HG03135 (cell line): Measurements from ENCODE around the gene POU2F3.

Experiments used
- ATAC-seq: cut with Tn5 transposase; IDR thresholded peaks from one replicate; pipeline ENCODE4 v1.9.1; 2021; ENCODE audit warnings: mild to moderate bottlenecking, moderate library complexity; ENCODE audit not compliant: unreplicated experiment

The POU2F3 gene

DNA sequence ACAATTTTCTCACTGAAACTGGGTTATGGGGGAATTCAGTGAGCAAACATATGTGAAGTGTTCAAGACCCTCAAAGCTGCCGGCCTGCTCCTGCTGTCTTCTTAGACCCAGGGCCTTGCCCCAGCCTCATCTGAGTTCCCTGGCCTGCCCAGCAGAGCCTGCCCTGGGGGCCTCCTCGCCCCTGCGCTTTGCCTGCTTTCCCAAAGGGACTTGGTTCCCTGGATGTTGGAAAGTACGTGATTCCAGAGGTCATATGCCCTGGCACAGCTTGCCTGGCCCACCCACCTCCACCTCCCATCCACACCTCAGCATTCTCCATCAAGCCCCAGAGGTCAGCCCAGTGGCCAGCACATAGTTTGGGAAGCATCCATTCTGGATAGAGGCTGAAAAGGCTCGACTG is 13.7 kb upstream of the POU2F3 start:
- no peak for ATAC-seq

GRCh38 chr11:120226714-120227113 is 13.2 kb upstream of the POU2F3 start:
- no peak for ATAC-seq

DNA sequence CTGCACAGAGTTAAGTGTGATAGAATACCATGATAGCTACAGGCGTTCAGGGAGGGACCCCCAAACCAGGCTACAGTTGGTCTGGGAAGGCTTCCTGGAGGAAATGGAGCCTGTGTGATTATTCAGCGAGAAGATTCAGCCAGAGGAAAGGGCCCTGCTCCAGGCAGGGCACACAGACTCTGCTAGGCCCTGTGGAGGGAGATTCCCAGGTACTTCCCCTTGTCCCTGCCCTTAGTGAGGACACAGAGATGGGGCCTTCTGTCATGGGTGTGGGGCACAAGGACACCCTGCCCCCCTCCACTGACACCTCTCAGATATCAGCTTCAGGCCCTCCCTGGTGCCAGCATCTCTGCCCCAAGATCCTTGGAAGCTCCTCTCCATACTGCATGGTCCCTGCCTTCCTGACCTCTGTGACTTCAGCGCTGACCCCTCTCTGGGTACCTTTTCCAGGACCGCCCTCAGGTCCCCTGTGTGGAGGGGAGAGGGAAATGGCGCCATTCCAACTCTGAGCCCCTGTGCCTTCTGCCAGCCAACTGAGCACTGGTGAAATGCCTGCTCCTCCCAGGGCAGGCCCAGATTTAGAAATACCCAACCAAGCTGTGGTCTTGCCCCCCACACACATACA is 12.6 kb upstream of the POU2F3 start:
- ATAC-seq: no peak

DNA sequence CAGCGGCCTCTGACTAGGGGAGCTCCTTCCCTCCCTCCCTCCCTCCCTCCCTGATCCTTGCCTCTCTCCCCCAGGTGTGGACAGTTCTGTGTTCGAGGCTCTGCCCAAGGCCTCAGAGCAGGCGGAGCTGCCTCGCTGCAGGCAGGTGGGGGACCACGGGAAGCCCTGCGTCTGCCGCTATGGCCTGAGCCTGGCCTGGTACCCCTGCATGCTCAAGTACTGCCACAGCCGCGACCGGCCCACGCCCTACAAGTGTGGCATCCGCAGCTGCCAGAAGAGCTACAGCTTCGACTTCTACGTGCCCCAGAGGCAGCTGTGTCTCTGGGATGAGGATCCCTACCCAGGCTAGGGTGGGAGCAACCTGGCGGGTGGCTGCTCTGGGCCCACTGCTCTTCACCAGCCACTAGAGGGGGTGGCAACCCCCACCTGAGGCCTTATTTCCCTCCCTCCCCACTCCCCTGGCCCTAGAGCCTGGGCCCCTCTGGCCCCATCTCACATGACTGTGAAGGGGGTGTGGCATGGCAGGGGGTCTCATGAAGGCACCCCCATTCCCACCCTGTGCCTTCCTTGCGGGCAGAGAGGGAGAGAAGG is 11.1 kb upstream of the POU2F3 start:
- ATAC-seq: no peak

DNA sequence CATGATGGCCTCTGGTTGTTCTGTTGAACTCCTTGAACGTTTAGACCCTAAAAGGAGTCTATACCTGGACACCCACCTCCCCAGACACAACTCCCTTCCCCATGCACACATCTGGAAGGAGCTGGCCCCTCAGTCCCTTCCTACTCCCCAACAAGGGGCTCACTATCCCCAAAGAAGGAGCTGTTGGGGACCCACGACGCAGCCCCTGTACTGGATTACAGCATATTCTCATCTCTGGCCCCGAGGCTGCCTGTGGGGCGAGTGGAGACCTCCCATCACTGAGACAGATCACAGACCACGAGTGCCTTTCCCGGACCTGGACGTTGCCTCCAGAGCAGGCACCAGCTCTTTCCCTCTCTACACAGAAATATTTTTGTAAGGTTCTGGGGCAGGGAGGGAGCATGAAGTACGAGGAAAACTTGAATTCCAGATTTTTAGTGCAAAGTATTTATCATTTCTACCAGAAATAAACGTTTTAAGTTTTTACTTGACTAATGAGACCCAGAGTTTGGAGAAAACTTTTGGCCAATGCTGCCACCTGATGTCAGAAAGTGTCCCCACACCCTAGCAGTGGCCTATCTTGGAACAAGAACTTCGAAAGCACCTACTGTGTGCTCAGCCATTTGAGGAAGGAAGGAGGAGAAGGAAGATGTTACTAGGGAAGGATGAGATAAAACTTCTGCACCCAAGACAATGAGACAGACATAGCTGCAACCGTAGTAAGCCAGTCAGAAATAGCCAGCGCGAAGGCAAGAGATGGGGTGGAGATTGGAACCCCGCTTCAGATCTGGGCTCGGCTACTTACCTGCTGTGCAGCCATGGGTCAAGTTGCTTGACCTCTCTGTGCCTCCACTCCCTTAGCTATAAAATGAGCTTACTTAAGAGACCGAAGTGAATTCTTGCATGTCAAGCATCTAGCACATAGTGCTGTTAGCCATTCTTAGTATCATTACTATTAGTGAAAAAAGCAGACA is 10.2 kb upstream of the POU2F3 start:
- ATAC-seq: no peak

- no peak for ATAC-seq
Measured at GRCh38 chr11:120230433-120231071, 9.4 kb upstream of the POU2F3 start.

GRCh38 chr11:120231963-120232362 is 8.0 kb upstream of the POU2F3 start:
- ATAC-seq: no peak

GRCh38 chr11:120233207-120233803 is 6.6 kb upstream of the POU2F3 start:
- no peak for ATAC-seq

- no peak for ATAC-seq
Measured at GRCh38 chr11:120235024-120235628, 4.8 kb upstream of the POU2F3 start.

DNA sequence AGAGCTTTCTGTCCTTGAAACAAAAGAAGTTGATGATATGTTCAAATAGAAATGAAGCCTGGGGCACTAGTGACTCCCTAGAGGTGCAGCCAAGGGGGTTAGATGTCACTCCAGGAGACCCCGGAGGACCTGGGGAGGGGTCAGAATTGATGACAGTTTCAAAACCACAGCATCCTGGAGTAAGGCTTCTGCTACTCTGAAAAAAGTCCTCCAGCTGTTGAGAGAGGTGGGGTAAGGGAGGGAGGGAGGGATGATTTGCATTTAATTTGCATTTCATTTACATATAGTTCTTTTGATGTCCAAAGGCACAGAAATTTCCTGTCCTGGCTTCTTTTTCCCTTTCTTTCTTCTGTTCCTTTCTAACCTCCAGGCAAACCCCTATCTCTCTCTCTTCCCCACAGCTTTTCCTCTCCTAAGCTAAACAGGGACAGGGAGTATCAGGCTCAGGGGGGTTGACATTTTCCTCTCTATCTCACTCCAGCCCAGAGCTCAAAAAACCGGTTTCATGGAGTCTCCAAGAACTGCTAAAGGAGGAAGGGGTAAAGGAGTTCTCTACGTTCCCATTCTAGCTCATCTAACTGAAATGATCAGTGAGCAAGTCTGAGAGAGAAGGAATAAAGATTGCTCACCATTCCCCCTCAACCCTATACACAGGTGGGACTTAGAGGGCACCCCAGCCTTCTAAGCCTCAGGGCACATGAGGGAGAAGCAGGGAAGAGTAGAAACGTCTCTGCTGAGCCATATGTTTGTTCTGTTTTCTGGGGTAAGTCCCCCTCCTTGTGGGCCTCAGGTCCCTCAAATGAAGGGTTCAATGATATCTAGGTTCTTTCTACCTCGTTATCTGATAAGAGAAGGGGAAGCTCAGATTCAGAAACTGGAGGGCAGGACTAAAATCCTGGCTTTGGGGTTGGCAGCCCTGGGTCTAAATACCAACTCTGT is 3.5 kb upstream of the POU2F3 start:
- ATAC-seq: no peak

GRCh38 chr11:120238968-120239620 is 846 bp upstream of the POU2F3 start:
- ATAC-seq: no peak

DNA sequence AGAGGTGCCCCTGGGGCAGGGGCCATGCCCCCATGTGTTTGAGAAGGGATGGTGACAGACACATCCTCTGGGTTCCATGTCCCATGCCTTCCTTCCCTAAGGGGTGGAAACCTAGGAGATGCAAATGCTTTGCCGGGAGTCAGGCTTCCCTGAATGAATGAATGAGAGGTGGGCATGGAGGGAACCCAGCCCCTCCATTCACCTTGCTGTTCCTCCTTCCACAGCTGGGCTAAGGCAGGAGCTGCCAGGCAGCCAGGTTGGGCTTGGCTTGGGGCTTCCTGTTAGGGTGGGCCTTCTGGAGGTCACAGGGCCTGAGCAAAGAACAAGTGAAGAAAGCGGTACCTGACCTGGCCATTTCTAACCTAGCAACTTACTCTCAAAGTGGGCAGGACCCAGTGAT is 926 bp downstream of the POU2F3 start:
- no peak for ATAC-seq

GRCh38 chr11:120241277-120241676 is 1.3 kb downstream of the POU2F3 start:
- no peak for ATAC-seq

GRCh38 chr11:120243221-120243620 is 3.3 kb downstream of the POU2F3 start:
- ATAC-seq: no peak

- ATAC-seq: no peak
Measured at GRCh38 chr11:120244476-120245365, 4.8 kb downstream of the POU2F3 start.

DNA sequence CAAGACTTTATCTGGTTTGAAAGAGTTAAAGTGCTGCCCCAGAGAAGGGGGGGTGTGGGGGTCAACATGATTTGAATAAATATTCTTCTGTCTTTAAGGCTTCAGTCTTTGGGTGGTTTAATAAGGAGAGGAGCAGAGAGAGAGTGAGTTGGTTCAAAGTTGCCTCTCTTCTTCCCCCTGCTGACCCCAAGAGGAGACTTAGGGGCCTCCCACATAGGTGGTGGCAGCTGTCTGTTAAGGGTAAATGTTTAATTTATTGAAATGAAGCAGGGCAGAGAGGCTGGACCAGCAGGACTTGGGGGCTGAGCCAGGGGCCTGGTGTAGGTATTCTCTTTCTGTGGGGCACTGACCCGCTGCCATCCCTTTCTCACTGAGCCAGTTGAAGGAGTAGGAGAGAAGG is 5.5 kb downstream of the POU2F3 start:
- no peak for ATAC-seq

DNA sequence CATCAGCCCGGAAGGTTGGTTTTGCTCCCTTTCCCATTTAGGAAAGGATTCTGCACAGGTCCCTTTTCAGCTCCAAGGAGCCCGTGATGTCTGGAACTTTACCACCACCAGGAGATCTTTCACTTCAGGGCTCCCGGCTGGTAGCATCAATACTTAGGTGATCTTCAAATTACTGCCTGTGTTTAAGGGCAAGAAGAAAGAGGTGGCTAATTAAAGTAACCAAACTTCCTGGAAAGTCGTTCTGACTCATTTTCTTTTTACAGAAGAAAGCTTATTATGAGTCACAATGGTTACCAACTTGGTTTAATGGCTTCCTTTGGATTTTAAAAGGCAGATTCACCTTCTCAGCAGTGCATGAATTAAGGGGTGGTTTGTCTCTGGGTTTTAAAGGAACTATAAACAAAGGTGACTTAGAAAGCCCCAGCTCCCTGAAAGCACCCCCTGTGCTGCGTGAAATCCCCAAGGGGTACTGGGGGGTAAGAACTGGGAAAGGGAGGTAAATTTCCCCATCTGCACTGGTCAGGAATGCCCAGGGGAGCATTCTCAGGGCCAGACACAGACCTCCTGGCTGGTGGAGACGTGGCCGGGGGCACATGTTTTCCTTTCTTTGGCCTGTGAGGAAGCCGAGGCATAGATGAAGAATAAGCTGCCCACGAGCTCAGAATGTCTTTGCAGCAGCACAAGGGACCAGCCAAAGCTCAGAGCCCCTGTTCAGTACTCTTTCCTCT is 8.8 kb downstream of the POU2F3 start:
- no peak for ATAC-seq
